Keratinocyte (primary cell): ENCODE measurements around the gene TRIM3. TPM values are rescaled to one million over a fixed set of nuclear protein-coding genes. Genes with fewer than 3 reads are reported as not detected.

Experiments
- DNase-seq: peaks from one replicate; pipeline ENCODE4 v3.0.0-alpha.2; 2011; ENCODE audit warnings: low read depth, missing footprints, low spot score
- FAIRE-seq: peaks from 2 replicates; lab custom pipeline; 2011; peaks lifted over from hg19 to GRCh38; lab: Jason Lieb, UNC
- H2AFZ ChIP-seq: 2 replicates; pipeline ENCODE4 v1.6.0; 2012; ENCODE audit warnings: low read length, control low read depth, inconsistent platforms; ENCODE audit not compliant: control insufficient read depth
- H3K27ac ChIP-seq: 2 replicates; pipeline ENCODE4 v1.5.1; 2011; ENCODE audit warnings: low read length; ENCODE audit not compliant: control insufficient read depth, insufficient read depth
- H3K27me3 ChIP-seq: 3 replicates; pipeline ENCODE4 v1.6.0; 2011; ENCODE audit warnings: low read length; ENCODE audit not compliant: control insufficient read depth, insufficient read depth; ENCODE audit errors: extremely low read depth
- H3K36me3 ChIP-seq, 2 experiments: 2 replicates in 1 of 2; 3 replicates in 1 of 2; pipeline ENCODE4 v1.5.1; 2011; ENCODE audit warnings: low read length in 2 of 2, mild to moderate bottlenecking in 1 of 2; ENCODE audit not compliant: control insufficient read depth in 2 of 2, insufficient read depth in 2 of 2; ENCODE audit errors: extremely low read depth in 1 of 2
- H3K4me1 ChIP-seq: 3 replicates; pipeline ENCODE4 v1.5.1; 2011; ENCODE audit warnings: low read length; ENCODE audit not compliant: control insufficient read depth, insufficient read depth; ENCODE audit errors: extremely low read depth
- H3K4me2 ChIP-seq: 3 replicates; pipeline ENCODE4 v1.6.0; 2011; ENCODE audit warnings: low read depth, low read length; ENCODE audit not compliant: control insufficient read depth, insufficient read depth; ENCODE audit errors: extremely low read depth
- H3K4me3 ChIP-seq, 3 experiments: fragments of 200-600 bp in 1 of 3; sonication (generic) in 1 of 3; 2 replicates in 2 of 3; 3 replicates in 1 of 3; pipeline ENCODE4 v1.5.1; 2011 to 2016; ENCODE audit warnings: low read length in 3 of 3, mild to moderate bottlenecking in 3 of 3, control low read depth in 2 of 3, inconsistent platforms in 1 of 3, low read depth in 1 of 3, mixed read lengths in 1 of 3, mixed run types in 1 of 3, moderate library complexity in 1 of 3; ENCODE audit not compliant: control insufficient read depth in 2 of 3, insufficient read depth in 2 of 3; ENCODE audit errors: extremely low read depth in 1 of 3
- H3K79me2 ChIP-seq: 2 replicates; pipeline ENCODE4 v1.6.0; 2012; ENCODE audit warnings: low read length; ENCODE audit not compliant: control insufficient read depth, insufficient read depth
- H3K9ac ChIP-seq: 3 replicates; pipeline ENCODE4 v1.6.0; 2011; ENCODE audit warnings: low read length; ENCODE audit not compliant: control insufficient read depth, insufficient read depth; ENCODE audit errors: extremely low read depth
- H3K9me1 ChIP-seq: 3 replicates; pipeline ENCODE4 v1.6.0; 2011; ENCODE audit warnings: low read length; ENCODE audit not compliant: control insufficient read depth, insufficient read depth; ENCODE audit errors: extremely low read depth
- H3K9me3 ChIP-seq: 2 replicates; pipeline ENCODE4 v1.5.1; 2012; ENCODE audit warnings: low read depth, low read length; ENCODE audit not compliant: control insufficient read depth
- H4K20me1 ChIP-seq: 3 replicates; pipeline ENCODE4 v1.6.0; 2011; ENCODE audit warnings: low read length; ENCODE audit not compliant: control insufficient read depth, insufficient read depth; ENCODE audit errors: extremely low read depth
- EZH2 ChIP-seq: IDR thresholded peaks from one replicate; pipeline ENCODE4 v1.6.1; 2012; ENCODE audit warnings: inconsistent platforms, mild to moderate bottlenecking, low read length, moderate library complexity
- dilution Hi-C: fragments of 300-500 bp; cut with MboI; formaldehyde crosslinking; loops from one replicate; pipeline ENCODE4 v1.7.0; 2020; ENCODE audit warnings: low sequenced_read_pairs; ENCODE audit not compliant: extremely low pct_ligation_motif_present
- polyA plus RNA-seq, 5 experiments: library from polyadenylated mRNA; depleted of rRNA in 3 of 5; stranded (reverse) in 3 of 5; stranded (forward) in 1 of 5; unstranded in 1 of 5; fragments of >200 nt; gene quantifications; 1 replicate in 1 of 5; 2 replicates in 3 of 5; 3 replicates in 1 of 5; pipeline versions ENCODE4 v1.2.1 to v1.2.3, GENCODE V29; 2011 to 2012; ENCODE audit warnings: missing spikeins in 2 of 5, low read depth in 1 of 5, low replicate concordance in 1 of 5
- TF ChIP-seq, protein P1 (sequence below), 3 experiments: IDR thresholded peaks in 1 of 3; conservative IDR thresholded peaks in 1 of 3; optimal IDR thresholded peaks in 1 of 3; 2 replicates in 2 of 3; 3 replicates in 1 of 3; pipeline versions ENCODE3 to v1.5.1; 2011; ENCODE audit warnings: low read length in 3 of 3, mild to moderate bottlenecking in 3 of 3, moderate library complexity in 2 of 3, control low read depth in 1 of 3, inconsistent platforms in 1 of 3; ENCODE audit not compliant: insufficient read depth in 2 of 3; ENCODE audit errors: extremely low read depth in 1 of 3

The TRIM3 gene
- polyA plus RNA-seq, 1 donor (not counting 4 experiments of a cell fraction or from before 2014, with no cell fraction given), result 10.3 TPM

DNA sequence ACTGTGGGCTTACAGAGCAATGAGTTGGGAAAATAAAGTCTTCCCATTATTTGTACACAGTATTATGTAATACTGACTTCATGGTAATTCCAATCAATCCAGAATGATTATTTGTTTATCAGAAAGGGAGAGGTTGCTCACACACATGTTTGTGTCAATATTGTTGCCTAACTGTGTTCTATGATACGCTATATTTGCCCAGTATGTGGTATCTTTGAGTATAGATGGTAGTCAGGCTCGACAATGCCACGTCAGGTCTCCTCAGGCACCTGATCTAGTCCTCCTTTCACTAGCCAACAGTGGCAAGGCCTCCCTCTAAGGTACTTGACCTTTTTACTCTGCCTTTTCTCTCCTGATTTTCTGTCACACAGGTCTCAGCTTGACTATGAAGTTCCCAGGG, 28.6 kb upstream of the TRIM3 start:
- H2AFZ ChIP-seq, result no peak overlapping the region
- dilution Hi-C loops, result no loop called here

DNA sequence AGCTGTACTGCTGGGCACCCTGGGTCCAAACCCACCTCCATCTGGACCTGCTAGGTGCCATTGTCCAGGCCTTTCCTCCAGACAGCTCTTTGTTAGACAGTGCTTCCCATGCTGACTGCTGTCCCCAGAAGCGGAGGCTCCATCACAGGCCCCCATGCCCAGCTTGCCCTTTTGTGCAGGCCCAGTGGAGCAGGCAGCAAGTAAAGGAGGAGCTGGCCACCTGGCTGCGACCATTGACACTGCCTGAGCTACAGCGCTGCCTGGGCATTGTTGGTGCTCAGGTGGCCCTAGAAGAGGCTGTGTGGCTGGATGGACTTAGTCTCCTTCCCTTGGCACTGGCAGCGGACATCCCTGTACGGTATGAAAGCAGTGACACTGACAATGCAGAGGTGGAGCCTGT, 24.8 kb upstream of the TRIM3 start:
- Histone ChIP-seq H3K36me3 (peaks cover 2 to 12% of the 10 kb centered on the region in 2 experiments), H3K4me2 (no peak overlapping the region), H3K9me1 (no peaks in the 10 kb centered on the region), H3K79me2 (no peaks in the 10 kb centered on the region), H3K27ac (no peak overlapping the region), H3K9me3 (no peaks in the 10 kb centered on the region), H2AFZ (no peak overlapping the region), H3K9ac (no peak overlapping the region), H3K4me1 (peaks cover 4% of the 10 kb centered on the region), H3K4me3 (no peak overlapping the region), H4K20me1 (no peaks in the 10 kb centered on the region), H3K27me3 (no peaks in the 10 kb centered on the region)
- DNase-seq, result no peak
- dilution Hi-C loops, result no loop called here
- FAIRE-seq, result no peak
- TF ChIP-seq, protein P1, sequence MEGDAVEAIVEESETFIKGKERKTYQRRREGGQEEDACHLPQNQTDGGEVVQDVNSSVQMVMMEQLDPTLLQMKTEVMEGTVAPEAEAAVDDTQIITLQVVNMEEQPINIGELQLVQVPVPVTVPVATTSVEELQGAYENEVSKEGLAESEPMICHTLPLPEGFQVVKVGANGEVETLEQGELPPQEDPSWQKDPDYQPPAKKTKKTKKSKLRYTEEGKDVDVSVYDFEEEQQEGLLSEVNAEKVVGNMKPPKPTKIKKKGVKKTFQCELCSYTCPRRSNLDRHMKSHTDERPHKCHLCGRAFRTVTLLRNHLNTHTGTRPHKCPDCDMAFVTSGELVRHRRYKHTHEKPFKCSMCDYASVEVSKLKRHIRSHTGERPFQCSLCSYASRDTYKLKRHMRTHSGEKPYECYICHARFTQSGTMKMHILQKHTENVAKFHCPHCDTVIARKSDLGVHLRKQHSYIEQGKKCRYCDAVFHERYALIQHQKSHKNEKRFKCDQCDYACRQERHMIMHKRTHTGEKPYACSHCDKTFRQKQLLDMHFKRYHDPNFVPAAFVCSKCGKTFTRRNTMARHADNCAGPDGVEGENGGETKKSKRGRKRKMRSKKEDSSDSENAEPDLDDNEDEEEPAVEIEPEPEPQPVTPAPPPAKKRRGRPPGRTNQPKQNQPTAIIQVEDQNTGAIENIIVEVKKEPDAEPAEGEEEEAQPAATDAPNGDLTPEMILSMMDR (optimal IDR thresholded peaks at IDR 0.05 in 1 of 3, IDR thresholded peaks at IDR 0.05 in 1 of 3, conservative IDR thresholded peaks at IDR 0.05 in 1 of 3; ENCODE audit: extremely low read depth in 1 of 3, insufficient read depth in 2 of 3, low read length in 3 of 3), result no peak
- no peak for TF ChIP-seq EZH2

More for the DNA sequence above, 28.6 kb upstream of the TRIM3 start:
- no peak for DNase-seq
- no peak overlapping the region for H3K4me2 ChIP-seq
- no peak overlapping the region for H3K4me3 ChIP-seq
- no peaks in the 10 kb centered on the region for H3K9me3 ChIP-seq
- peaks cover 7% of the 10 kb centered on the region for H3K4me1 ChIP-seq
- TF ChIP-seq, protein P1 (optimal IDR thresholded peaks at IDR 0.05 in 1 of 3, IDR thresholded peaks at IDR 0.05 in 1 of 3, conservative IDR thresholded peaks at IDR 0.05 in 1 of 3; ENCODE audit: extremely low read depth in 1 of 3, insufficient read depth in 2 of 3, low read length in 3 of 3), result no peak
- no peak for TF ChIP-seq EZH2
- peaks cover 2 to 13% of the 10 kb centered on the region in 2 experiments for H3K36me3 ChIP-seq
- H3K9ac ChIP-seq, result no peak overlapping the region
- no peaks in the 10 kb centered on the region for H3K9me1 ChIP-seq
- no peaks in the 10 kb centered on the region for H3K79me2 ChIP-seq
- FAIRE-seq, result no peak
- H4K20me1 ChIP-seq, result no peaks in the 10 kb centered on the region
- H3K27me3 ChIP-seq, result no peaks in the 10 kb centered on the region
- H3K27ac ChIP-seq, result no peak overlapping the region
